Measurements from ENCODE around the gene NUDT14. TPM values are rescaled to one million over a fixed set of nuclear protein-coding genes. Genes with fewer than 3 reads are reported as not detected.

The NUDT14 gene
- total RNA-seq, 1 donor from 2014 or later: 5.5 TPM

DNA sequence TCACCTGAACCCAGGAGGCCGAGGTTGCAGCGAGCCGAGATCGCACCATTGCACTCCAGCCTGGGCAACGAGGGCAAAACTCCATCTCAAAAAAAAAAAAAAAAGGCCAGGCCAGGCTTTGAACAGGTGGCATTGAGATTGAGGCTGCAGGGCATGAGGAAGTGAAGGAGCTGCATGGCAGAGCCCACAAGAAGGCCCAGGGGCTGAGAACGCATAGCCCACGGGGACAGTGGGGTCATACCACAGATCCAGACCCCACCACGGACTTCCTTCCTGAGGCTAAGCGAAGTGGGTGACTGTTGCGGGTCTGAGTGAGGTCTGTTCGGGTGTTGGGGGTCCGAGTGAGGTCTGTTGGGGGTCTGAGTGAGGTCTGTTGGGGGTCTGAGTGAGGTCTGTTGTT is 20.3 kb downstream of the NUDT14 start:
- Mint-ChIP-seq H3K9me3 (no peaks in the 10 kb centered on the region), H3K4me1 (no peaks in the 10 kb centered on the region), H3K27ac (no peak overlapping the region), H3K36me3 (no peaks in the 10 kb centered on the region), H3K4me3 (no peak overlapping the region), H3K27me3 (ENCODE audit: insufficient read depth, low read depth) (peaks cover 3% of the 10 kb centered on the region)
- DNase-seq (ENCODE audit: low spot score): no peak
- no peaks in the 10 kb centered on the region for H3K79me2 ChIP-seq (ENCODE audit: low read depth)
- no peaks in the 10 kb centered on the region for H3K36me3 ChIP-seq
- no peak overlapping the region for H2AFZ ChIP-seq (replicated peaks)
- H3K4me1 ChIP-seq: peaks cover 12% of the 10 kb centered on the region
- no peak overlapping the region for H3K4me3 ChIP-seq
- peaks cover under 1% of the 10 kb centered on the region for H3K27me3 ChIP-seq
- no peak for TF ChIP-seq EZH2 (IDR thresholded peaks at IDR 0.05)
- TF ChIP-seq, protein P1, sequence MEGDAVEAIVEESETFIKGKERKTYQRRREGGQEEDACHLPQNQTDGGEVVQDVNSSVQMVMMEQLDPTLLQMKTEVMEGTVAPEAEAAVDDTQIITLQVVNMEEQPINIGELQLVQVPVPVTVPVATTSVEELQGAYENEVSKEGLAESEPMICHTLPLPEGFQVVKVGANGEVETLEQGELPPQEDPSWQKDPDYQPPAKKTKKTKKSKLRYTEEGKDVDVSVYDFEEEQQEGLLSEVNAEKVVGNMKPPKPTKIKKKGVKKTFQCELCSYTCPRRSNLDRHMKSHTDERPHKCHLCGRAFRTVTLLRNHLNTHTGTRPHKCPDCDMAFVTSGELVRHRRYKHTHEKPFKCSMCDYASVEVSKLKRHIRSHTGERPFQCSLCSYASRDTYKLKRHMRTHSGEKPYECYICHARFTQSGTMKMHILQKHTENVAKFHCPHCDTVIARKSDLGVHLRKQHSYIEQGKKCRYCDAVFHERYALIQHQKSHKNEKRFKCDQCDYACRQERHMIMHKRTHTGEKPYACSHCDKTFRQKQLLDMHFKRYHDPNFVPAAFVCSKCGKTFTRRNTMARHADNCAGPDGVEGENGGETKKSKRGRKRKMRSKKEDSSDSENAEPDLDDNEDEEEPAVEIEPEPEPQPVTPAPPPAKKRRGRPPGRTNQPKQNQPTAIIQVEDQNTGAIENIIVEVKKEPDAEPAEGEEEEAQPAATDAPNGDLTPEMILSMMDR (IDR thresholded peaks at IDR 0.05): no peak
- TF ChIP-seq EZH2phosphoT487 (IDR thresholded peaks at IDR 0.05): no peak
- no peak overlapping the region for H3K9ac ChIP-seq
- H4K20me1 ChIP-seq (ENCODE audit: low read depth): no peaks in the 10 kb centered on the region
- H3K27ac ChIP-seq: no peak overlapping the region
- H3K4me2 ChIP-seq: no peak overlapping the region
- H3K9me3 ChIP-seq (ENCODE audit: low read depth): no peaks in the 10 kb centered on the region
- no peaks in the 10 kb centered on the region for H3F3A ChIP-seq (ENCODE audit: low read depth)

DNA sequence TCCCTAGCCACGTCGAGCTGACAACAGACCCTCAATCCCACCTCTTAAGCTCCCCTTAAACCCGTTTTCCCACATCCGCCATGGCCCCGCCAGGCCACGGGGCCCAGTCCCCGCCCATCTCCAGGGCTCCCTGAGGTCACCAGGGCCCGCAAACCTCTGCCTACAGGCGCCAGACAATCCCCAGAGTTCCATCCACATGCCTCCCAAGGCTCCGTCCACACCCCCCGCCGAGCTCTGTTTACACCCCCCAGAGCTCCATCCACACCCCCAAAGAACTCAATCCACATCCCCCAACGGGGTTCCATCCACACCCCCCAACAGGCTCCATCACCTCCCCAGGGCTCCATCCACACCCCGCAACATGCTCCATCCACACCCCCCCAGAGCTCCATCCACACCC is 21.8 kb downstream of the NUDT14 start:
- H3K4me1 ChIP-seq: peaks cover 14% of the 10 kb centered on the region
- H3K9ac ChIP-seq: no peak overlapping the region
- TF ChIP-seq, protein P1 (IDR thresholded peaks at IDR 0.05): no peak
- no peak for TF ChIP-seq EZH2 (IDR thresholded peaks at IDR 0.05)
- no peak for TF ChIP-seq EZH2phosphoT487 (IDR thresholded peaks at IDR 0.05)
- H3K36me3 Mint-ChIP-seq: no peaks in the 10 kb centered on the region
- H3K36me3 ChIP-seq: no peaks in the 10 kb centered on the region
- H3K4me1 Mint-ChIP-seq: no peaks in the 10 kb centered on the region
- H3K9me3 Mint-ChIP-seq: no peaks in the 10 kb centered on the region
- H3K27me3 ChIP-seq: no peaks in the 10 kb centered on the region
- H3K4me3 Mint-ChIP-seq: no peak overlapping the region
- no peak overlapping the region for H3K4me2 ChIP-seq
- H3K79me2 ChIP-seq (ENCODE audit: low read depth): no peaks in the 10 kb centered on the region
- H3K9me3 ChIP-seq (ENCODE audit: low read depth): no peaks in the 10 kb centered on the region
- H3K27ac ChIP-seq: no peak overlapping the region
- H2AFZ ChIP-seq (replicated peaks): no peak overlapping the region
- no peak overlapping the region for H3K27ac Mint-ChIP-seq
- no peaks in the 10 kb centered on the region for H4K20me1 ChIP-seq (ENCODE audit: low read depth)
- H3F3A ChIP-seq (ENCODE audit: low read depth): no peaks in the 10 kb centered on the region
- peaks cover 3% of the 10 kb centered on the region for H3K27me3 Mint-ChIP-seq (ENCODE audit: insufficient read depth, low read depth)
- no peak for DNase-seq (ENCODE audit: low spot score)
- H3K4me3 ChIP-seq: no peak overlapping the region

DNA sequence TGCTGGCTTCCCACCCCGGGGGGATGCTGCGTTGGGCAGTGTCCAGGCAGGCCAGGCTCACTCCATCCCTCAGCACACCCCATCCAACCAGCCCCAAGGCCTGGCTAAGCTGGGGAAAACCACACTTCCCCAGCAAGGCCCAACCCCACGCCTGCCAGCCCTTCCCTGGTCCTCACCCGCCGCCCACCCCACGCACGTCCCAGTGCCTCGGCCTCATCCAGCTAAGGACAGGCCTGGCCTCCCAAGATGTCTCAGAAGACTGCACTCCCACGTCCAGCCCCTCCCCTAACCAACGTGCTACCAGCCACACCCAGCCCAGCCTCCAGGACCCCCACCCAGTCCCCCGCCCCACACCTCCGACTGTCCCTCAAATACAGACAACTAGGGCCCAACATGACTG is 22.3 kb downstream of the NUDT14 start:
- H3K4me2 ChIP-seq: no peak overlapping the region
- no peaks in the 10 kb centered on the region for H3K4me1 Mint-ChIP-seq
- no peak for DNase-seq (ENCODE audit: low spot score)
- no peak overlapping the region for H3K4me3 Mint-ChIP-seq
- TF ChIP-seq EZH2phosphoT487 (IDR thresholded peaks at IDR 0.05): no peak
- no peak for TF ChIP-seq EZH2 (IDR thresholded peaks at IDR 0.05)
- TF ChIP-seq, protein P1 (IDR thresholded peaks at IDR 0.05): no peak
- no peak overlapping the region for H2AFZ ChIP-seq (replicated peaks)
- H3K79me2 ChIP-seq (ENCODE audit: low read depth): no peaks in the 10 kb centered on the region
- H3K9me3 Mint-ChIP-seq: no peaks in the 10 kb centered on the region
- no peaks in the 10 kb centered on the region for H3K36me3 Mint-ChIP-seq
- peaks cover 3% of the 10 kb centered on the region for H3K27me3 Mint-ChIP-seq (ENCODE audit: insufficient read depth, low read depth)
- peaks cover 14% of the 10 kb centered on the region for H3K4me1 ChIP-seq
- no peaks in the 10 kb centered on the region for H3K9me3 ChIP-seq (ENCODE audit: low read depth)
- no peak overlapping the region for H3K27ac Mint-ChIP-seq
- H3K36me3 ChIP-seq: no peaks in the 10 kb centered on the region
- no peaks in the 10 kb centered on the region for H4K20me1 ChIP-seq (ENCODE audit: low read depth)
- H3K27me3 ChIP-seq: no peaks in the 10 kb centered on the region
- no peak overlapping the region for H3K4me3 ChIP-seq
- H3K9ac ChIP-seq: no peak overlapping the region
- H3K27ac ChIP-seq: no peak overlapping the region
- no peaks in the 10 kb centered on the region for H3F3A ChIP-seq (ENCODE audit: low read depth)
